Inferior parietal cortex (tissue), 1 donor: ENCODE results near the gene ARHGEF38.
"Not testable (repeated sequence)": the region's sequence is repeated elsewhere in the genome, so short reads cannot be mapped to it uniquely, and the experiment has no call there.

Experiments
- DNase-seq: peaks from one replicate; pipeline ENCODE4 v3.0.0-alpha.2; 2016; ENCODE audit errors: extremely low spot score

ARHGEF38 gene

DNA sequence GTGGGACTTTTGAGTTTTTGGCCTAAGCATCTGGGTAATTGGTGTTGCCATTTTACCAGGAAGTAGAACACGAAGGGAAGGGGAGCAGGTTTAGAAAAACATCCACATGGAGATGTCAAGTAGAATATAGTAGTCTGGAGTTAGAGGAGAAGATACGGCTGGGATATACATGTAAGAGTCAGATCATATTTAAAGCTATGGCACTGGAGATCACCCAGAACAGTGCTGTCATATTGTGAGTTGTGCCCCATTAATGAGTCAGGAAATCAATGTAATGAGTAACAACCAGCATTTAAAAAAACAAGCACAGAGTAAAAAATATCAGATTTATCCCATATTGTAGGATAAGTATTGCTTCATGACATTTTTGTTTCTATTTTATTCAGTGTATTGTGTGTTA, 160.3 kb downstream of the ARHGEF38 start:
- DNase-seq, result no peak

DNA sequence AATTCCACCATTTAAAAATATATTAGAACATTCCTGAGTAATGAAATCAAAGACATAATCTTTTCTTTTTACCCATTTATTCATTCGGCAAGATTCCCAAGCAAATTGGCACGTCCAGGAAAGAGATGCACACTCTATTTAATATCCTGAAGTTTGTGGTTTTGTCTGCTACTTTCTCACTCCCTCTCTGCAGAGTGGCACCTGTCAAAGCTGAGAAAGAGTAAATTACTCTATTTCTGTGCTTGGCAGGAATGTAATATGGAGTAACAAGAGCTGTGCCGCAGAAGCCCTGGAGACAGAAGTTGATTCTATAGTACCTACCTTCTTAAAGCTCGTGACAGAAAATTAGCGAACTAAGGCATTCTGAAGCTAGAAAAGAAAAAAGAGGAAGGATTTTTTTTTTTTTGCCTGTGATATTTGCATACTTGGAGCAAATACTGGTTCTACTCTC, 161.7 kb downstream of the ARHGEF38 start:
- no peak for DNase-seq

GRCh38 chr4:105714932-105715331, 162.5 kb downstream of the ARHGEF38 start:
- DNase-seq, result no peak

- DNase-seq, result peak; percentile 69
These were observed 163.4 kb downstream of the ARHGEF38 start for GRCh38 chr4:105715692-105716278.

DNA sequence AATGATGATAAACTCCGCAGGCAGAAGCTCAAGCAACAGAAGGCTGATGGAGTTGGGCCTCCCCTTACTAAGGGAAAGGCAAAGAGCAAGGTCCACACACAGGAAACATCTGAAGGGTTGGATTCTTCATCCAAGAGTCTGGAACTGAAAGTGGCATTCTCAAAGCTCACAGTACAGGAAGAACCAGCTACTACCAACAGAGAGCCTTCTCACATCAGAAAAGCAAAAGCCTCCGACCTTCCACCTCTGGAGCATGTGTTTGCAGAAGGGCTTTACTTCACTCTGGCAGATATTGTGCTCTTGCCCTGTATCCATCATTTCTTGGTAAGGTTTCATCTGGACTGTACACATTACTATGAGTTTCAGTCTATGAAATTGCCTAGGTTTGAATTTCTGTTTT, 166.8 kb downstream of the ARHGEF38 start:
- DNase-seq, result no peak

- no peak for DNase-seq
These were observed 173.2 kb downstream of the ARHGEF38 start for GRCh38 chr4:105725623-105726022.

DNA sequence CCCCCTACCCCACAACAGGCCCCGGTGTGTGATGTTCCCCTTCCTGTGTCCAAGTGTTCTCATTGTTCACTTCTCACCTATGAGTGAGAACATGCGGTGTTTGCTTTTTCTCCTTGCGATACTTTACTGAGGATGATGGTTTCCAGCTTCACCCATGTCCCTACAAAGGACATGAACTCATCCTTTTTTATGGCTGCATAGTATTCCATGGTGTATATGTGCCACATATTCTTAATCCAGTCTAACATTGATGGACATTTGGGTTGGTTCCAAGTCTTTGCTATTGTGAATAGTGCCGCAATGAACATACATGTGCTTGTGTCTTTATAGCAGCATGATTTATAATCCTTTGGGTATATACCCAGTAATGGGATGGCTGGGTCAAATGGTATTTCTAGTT, 177.5 kb downstream of the ARHGEF38 start:
- not testable (repeated sequence) for DNase-seq
